Suprapubic skin (tissue), 3 donors: ENCODE results near the gene FMNL2.

ENCODE experiments used
- POLR2AphosphoS5 ChIP-seq, 3 donors: sonication (generic); formaldehyde crosslinking; IDR thresholded peaks; one replicate each; pipeline ENCODE4 v1.6.1; 2017; ENCODE audit warnings: antibody characterized with exemption in 3 of 3
- TF ChIP-seq, protein P1 (sequence below), 2 donors: fragments of 200-600 bp in 1 of 2; fragments of 450-650 bp in 1 of 2; sonication (generic) in 1 of 2; IDR thresholded peaks; one replicate each; pipeline ENCODE4 v1.5.1; 2016 to 2019; ENCODE audit warnings: antibody characterized with exemption in 2 of 2, mild to moderate bottlenecking in 1 of 2, moderate library complexity in 1 of 2

DNA sequence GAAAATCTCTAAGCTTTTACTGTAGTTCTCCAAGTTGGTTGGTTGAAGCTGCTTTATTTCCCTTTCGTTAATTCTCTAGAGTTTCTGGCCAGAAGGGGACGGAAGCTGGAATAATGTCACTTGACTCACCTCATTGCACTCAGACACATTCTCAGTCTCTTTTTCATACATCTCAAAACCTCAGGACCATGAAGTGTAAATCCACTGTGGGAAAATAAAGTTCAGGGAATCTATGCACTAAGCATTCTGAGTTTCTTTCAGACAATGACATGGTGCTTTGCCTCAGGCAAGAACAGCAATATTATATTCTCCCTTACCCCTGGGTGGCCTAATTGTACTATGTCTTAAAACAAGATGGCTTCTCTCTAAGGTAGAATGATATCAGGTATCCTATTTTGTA is 214.4 kb downstream of the FMNL2 start:
- no peak for TF ChIP-seq POLR2AphosphoS5 (IDR thresholded peaks at IDR 0.05)
- TF ChIP-seq, protein P1, sequence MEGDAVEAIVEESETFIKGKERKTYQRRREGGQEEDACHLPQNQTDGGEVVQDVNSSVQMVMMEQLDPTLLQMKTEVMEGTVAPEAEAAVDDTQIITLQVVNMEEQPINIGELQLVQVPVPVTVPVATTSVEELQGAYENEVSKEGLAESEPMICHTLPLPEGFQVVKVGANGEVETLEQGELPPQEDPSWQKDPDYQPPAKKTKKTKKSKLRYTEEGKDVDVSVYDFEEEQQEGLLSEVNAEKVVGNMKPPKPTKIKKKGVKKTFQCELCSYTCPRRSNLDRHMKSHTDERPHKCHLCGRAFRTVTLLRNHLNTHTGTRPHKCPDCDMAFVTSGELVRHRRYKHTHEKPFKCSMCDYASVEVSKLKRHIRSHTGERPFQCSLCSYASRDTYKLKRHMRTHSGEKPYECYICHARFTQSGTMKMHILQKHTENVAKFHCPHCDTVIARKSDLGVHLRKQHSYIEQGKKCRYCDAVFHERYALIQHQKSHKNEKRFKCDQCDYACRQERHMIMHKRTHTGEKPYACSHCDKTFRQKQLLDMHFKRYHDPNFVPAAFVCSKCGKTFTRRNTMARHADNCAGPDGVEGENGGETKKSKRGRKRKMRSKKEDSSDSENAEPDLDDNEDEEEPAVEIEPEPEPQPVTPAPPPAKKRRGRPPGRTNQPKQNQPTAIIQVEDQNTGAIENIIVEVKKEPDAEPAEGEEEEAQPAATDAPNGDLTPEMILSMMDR (IDR thresholded peaks at IDR 0.05), result no peak
